GM12873 (cell line): ENCODE data around the gene ALKBH3.

ENCODE experiments used
- CTCF ChIP-seq: IDR thresholded peaks from 2 replicates; pipeline ENCODE4 v1.5.1; 2012; ENCODE audit warnings: low read depth, mild to moderate bottlenecking, moderate library complexity, low read length, control low read depth; ENCODE audit not compliant: insufficient read depth; ENCODE audit errors: missing control alignments

ALKBH3 gene

DNA sequence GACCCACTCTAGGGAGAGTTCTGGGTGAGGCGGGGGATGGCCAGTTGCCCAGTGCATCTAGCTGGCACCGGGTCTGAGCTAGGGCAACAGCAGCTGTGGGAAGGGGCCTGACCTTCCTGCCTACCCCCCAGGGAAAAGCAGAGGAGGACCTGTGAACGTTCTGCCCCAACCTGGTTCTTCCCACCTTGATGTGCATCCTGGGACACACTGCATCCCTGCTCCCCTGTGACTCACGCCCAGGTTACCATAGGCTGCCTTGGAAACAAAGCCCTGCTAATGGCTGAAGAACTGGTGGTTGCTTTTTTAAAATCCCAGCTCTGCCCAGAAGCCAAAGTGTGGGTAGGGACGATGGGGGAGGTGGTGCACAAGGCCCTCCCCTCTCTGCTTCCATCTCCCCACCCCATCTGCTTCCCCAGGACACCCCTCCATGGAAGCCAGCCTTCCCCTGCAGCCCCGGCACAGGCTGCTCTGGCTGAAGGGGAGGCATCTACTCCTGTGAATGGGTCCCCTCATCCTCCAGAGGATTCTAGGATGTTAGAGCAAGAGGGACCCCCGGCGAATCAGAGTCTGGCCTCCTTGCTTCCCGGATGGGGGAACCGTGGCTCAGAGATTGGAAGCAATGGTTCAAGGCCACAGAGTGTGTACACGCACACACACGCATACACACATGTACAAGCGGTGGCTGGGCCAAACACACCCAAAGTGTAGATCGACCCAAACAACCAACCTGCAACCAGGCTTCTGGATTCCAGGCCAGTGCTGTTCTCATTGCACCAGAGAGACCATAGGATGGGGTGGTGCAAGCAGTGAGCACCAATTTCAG, 54.2 kb downstream of the ALKBH3 start:
- TF ChIP-seq CTCF: no peak

DNA sequence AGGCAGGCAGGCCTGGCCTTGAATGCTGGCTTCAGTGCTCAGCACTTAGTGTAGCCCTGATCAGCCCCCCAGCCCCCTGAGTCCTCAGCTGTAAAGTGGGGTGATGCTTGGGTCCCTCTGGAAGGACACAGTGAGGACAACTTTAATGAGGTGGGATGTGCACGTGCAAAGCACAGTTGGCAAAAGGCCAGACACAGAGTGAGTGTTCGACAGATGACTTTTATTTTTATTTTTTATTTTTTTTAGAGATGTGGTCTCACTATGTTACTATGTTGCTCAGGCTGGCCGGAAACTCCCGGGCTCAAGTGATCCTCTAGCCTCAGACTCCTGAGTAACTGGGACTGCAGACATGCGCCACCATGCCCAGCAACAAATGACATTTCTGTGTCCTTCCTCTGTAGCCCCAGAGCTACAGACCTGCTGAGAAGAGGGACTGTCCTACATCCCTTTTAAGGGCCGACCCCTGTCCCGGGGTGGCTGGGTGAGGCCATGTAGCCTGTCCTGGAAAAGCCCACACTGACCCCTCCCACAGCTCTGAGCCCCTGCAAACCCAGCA, 54.9 kb downstream of the ALKBH3 start:
- TF ChIP-seq CTCF: no peak

- no peak for TF ChIP-seq CTCF
Observed at GRCh38 chr11:43936076-43936475, 55.4 kb downstream of the ALKBH3 start.

GRCh38 chr11:43937434-43938411, 57.1 kb downstream of the ALKBH3 start:
- TF ChIP-seq CTCF: peak; percentile 18

DNA sequence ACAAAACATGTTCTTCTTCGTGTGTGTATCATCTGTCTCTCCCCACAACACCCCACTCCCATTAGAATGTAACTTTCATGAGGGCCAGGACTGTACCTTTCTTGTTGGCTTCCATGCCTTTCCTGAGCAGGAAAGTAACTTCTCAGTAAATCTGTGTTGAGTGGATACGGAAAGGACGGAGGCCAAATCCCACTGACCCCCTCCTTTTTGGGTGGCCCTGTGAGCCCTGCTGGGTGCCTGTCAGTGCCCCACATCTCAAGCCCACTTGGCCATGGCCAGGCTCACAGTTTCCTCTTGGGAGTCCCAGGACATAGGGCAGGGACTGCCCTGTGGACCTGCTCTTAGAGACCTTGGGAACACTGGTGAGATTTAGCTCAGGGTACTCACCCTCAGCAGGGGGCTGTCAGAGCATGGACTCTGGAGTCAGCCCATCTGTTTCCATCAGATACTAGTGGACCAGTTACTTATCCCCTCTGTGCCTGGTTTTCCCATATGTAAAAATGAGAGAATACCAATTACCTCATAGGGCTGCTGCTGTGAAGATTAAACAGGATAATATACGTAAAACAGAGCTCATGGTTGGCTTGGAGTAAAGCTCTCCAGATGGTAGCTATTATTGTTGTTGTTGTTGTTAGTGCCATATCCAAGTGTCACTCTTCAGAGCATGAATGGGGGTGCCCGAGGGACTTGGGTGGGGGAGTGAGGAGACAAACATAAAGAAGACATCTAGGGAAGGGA, 60.8 kb downstream of the ALKBH3 start:
- no peak for TF ChIP-seq CTCF

DNA sequence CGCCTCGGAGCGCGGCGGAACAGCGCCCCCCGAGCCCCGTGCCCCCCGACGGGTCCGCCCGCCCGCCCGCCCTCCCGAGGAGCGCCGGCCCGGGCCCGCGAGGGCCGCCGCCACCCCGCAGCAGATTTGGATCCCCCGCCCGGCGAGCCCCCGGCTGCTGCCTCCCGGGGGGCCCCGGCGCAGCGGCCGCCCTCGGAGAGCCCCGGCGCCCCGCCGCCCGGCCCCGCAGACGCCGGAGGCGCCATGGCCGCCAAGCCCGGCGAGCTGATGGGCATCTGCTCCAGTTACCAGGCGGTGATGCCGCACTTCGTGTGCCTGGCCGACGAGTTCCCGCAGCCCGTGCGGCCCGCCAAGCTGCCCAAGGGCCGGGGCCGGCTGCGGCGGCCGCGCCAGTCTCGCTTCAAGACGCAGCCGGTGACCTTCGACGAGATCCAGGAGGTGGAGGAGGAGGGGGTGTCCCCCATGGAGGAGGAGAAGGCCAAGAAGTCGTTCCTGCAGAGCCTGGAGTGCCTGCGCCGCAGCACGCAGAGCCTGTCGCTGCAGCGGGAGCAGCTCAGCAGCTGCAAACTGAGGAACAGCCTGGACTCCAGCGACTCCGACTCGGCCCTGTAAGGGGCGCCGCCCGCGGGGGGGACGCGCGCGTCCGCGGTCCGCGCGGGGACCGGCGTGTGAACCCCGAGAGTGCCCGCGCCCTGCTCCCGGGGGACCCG, 62.2 kb downstream of the ALKBH3 start:
- TF ChIP-seq CTCF: no peak
